SU-DHL-6 (cell line): Measurements from ENCODE around the gene SPN.

ENCODE experiments used
- H2AFZ ChIP-seq: fragments of 200-600 bp; sonication (generic); 2 replicates; pipeline ENCODE4 v1.6.1; 2014; ENCODE audit warnings: low read depth, mild to moderate bottlenecking, moderate library complexity, mixed read lengths, antibody characterized with exemption, low read length; ENCODE audit not compliant: severe bottlenecking
- H3F3A ChIP-seq: fragments of 200-600 bp; shearing (Covaris generic); 2 replicates; pipeline ENCODE4 v1.6.0; 2016; ENCODE audit warnings: antibody characterized with exemption, mild to moderate bottlenecking; ENCODE audit not compliant: insufficient read depth
- H3K27ac ChIP-seq: fragments of 200-600 bp; sonication (generic); 2 replicates; pipeline ENCODE4 v1.5.1; 2016; ENCODE audit warnings: low read depth, mild to moderate bottlenecking, low read length, moderate library complexity, mixed read lengths
- H3K27me3 ChIP-seq: fragments of 200-600 bp; sonication (generic), shearing (Covaris generic); 2 replicates; pipeline ENCODE4 v1.6.0; 2014; ENCODE audit warnings: mild to moderate bottlenecking, low read length
- H3K36me3 ChIP-seq: fragments of 200-600 bp; sonication (generic); 2 replicates; pipeline ENCODE4 v1.6.1; 2014; ENCODE audit warnings: mild to moderate bottlenecking, low read length, mixed read lengths
- H3K4me2 ChIP-seq: fragments of 300-600, 200-600 bp; shearing (Covaris generic), sonication (generic); 2 replicates; pipeline ENCODE4 v1.6.0; 2014; ENCODE audit warnings: low read length, low read depth, mild to moderate bottlenecking; ENCODE audit not compliant: poor library complexity, severe bottlenecking
- H3K4me3 ChIP-seq: fragments of 200-600 bp; sonication (generic); 2 replicates; pipeline ENCODE4 v1.5.1; 2014; ENCODE audit warnings: antibody characterized with exemption, low read length, mild to moderate bottlenecking, mixed read lengths; ENCODE audit not compliant: insufficient read depth, poor library complexity, severe bottlenecking
- H3K79me2 ChIP-seq: fragments of 200-600 bp; sonication (generic); 2 replicates; pipeline ENCODE4 v1.6.1; 2014; ENCODE audit warnings: mild to moderate bottlenecking, low read length, moderate library complexity; ENCODE audit not compliant: insufficient read depth
- H3K9ac ChIP-seq: fragments of 200-600 bp; sonication (generic); 2 replicates; pipeline ENCODE4 v1.7.0; 2014; ENCODE audit warnings: mild to moderate bottlenecking, low read length
- H3K9me2 ChIP-seq: fragments of 200-600 bp; sonication (generic); replicated peaks from 2 replicates; pipeline ENCODE4 v1.6.1; 2014; ENCODE audit warnings: low read length; ENCODE audit not compliant: insufficient read depth
- H3K9me3 ChIP-seq: fragments of 200-600 bp; sonication (generic); 2 replicates; pipeline ENCODE4 v1.6.1; 2014; ENCODE audit warnings: low read length, mixed read lengths; ENCODE audit not compliant: insufficient read depth
- H4K20me1 ChIP-seq: fragments of 200-600 bp; sonication (generic); 2 replicates; pipeline ENCODE4 v1.6.1; 2014; ENCODE audit warnings: low read depth, mild to moderate bottlenecking, antibody characterized with exemption, low read length, moderate library complexity, mixed read lengths
- EZH2phosphoT487 ChIP-seq: fragments of 200-600 bp; sonication (generic), shearing (Covaris generic); conservative IDR thresholded peaks from 2 replicates; pipeline ENCODE4 v1.6.1; 2018; ENCODE audit warnings: mild to moderate bottlenecking, antibody characterized with exemption, low read length, moderate library complexity, mixed read lengths
- TF ChIP-seq, protein P1 (sequence below): fragments of 200-600 bp; sonication (generic); IDR thresholded peaks from one replicate; pipeline ENCODE4 v1.5.1; 2017; ENCODE audit warnings: antibody characterized with exemption, mild to moderate bottlenecking, low read length, moderate library complexity; ENCODE audit not compliant: insufficient read depth, poor library complexity, severe bottlenecking

Gene SPN

DNA sequence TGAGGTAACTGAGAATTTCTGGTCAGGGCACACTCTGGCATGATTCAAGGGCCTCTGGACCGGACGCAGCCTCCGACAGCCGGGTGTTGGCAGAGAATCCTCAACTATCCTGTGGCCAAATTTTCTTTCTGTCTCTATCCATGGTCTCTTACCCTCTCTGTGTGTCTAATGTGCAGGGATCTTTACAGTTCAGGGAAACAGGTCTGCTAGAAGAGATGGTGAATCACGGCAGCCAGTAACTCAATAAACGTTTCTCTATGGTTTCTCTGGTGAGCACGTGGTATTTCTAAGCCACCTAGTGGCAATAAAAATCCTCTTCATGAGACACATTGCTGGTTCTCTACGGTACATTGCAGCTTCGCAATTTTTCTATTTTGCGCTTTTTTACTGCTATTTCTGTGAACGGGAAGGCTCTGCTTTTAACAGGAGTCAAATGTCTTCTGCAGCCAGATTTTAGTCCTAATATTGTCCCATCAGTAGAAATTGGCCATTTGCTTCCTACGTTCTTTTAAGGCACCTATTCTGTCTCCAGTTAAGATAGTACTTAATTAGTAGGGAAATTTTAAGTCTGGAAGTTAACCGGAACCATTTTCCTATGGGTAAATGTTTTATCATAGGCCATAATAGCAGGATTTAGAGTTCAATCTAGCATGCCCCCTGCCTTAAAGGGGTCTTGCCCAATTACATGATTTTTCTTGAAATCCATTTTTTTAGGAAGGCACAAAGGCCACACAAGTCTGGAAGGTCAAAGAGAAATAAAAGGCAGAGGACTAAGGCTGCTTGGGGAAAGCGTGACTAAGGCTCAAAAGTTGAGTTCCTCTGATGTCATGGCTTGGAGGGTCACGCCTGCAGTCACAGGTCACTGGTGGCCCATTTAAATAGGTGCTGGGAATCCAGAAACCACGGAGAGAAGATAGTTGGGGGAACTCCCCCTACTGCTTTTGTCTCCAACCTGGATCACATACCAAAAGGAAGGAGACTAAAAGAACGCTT lies 47.5 kb downstream of the SPN start:
- Histone ChIP-seq H3K9me3 (no peaks in the 10 kb centered on the region), H3K79me2 (no peaks in the 10 kb centered on the region), H3K27ac (no peak overlapping the region), H2AFZ (no peak overlapping the region), H3K4me3 (no peak overlapping the region), H3K4me2 (no peak overlapping the region), H3F3A (no peaks in the 10 kb centered on the region), H4K20me1 (no peaks in the 10 kb centered on the region), H3K36me3 (no peaks in the 10 kb centered on the region), H3K9ac (no peak overlapping the region), H3K27me3 (no peaks in the 10 kb centered on the region), H3K9me2 (no peaks in the 10 kb centered on the region)
- TF ChIP-seq EZH2phosphoT487, result no peak
- TF ChIP-seq, protein P1, sequence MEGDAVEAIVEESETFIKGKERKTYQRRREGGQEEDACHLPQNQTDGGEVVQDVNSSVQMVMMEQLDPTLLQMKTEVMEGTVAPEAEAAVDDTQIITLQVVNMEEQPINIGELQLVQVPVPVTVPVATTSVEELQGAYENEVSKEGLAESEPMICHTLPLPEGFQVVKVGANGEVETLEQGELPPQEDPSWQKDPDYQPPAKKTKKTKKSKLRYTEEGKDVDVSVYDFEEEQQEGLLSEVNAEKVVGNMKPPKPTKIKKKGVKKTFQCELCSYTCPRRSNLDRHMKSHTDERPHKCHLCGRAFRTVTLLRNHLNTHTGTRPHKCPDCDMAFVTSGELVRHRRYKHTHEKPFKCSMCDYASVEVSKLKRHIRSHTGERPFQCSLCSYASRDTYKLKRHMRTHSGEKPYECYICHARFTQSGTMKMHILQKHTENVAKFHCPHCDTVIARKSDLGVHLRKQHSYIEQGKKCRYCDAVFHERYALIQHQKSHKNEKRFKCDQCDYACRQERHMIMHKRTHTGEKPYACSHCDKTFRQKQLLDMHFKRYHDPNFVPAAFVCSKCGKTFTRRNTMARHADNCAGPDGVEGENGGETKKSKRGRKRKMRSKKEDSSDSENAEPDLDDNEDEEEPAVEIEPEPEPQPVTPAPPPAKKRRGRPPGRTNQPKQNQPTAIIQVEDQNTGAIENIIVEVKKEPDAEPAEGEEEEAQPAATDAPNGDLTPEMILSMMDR, result peak; percentile 46

DNA sequence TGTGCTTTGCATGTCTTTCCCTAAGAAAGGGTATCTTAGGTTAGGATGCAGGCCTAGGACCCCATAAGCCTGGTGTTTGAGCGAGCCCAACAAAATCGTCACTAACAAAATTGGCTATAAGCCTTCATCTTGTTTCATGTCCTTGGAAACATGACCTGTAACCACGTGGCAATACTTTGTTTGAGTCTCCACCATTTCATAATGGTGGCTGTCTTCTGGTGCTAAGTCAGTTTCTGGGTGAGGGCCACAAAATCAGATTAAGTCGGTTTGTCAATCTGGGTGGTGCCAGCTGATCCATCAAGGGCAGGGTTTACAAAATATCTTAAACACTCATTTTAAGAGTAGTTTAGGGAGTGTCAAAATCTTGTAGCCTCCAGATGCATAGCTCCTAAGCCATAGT lies 49.8 kb downstream of the SPN start:
- Histone ChIP-seq H3K9me3 (no peaks in the 10 kb centered on the region), H3K27ac (no peak overlapping the region), H3K4me3 (no peak overlapping the region), H3F3A (no peaks in the 10 kb centered on the region), H3K4me2 (no peak overlapping the region), H3K9me2 (no peaks in the 10 kb centered on the region), H3K9ac (no peak overlapping the region), H3K27me3 (no peaks in the 10 kb centered on the region), H2AFZ (no peak overlapping the region), H3K36me3 (no peaks in the 10 kb centered on the region), H3K79me2 (no peaks in the 10 kb centered on the region), H4K20me1 (no peaks in the 10 kb centered on the region)
- TF ChIP-seq, protein P1, result no peak
- TF ChIP-seq EZH2phosphoT487, result no peak

DNA sequence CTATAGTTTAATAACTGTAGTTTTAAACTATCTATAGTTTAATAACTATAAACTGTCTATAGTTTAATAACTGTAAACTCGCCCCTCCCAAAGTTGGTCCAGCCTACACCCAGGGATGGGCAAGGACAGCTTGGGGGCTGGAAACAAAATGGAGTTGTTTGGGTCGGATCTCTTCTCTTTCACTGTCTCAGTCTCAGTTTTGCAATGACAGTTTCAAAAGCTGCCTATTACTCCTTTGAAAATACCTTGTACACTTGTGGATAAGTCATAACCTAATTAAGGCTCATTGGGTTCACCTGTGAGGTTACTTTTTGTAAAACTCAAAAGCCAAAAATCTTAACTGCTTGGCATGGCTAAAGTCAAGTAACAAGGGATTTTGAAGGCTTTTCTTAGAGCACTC lies 51.3 kb downstream of the SPN start:
- no peaks in the 10 kb centered on the region for H4K20me1 ChIP-seq
- H3K27me3 ChIP-seq, result no peaks in the 10 kb centered on the region
- H3K9ac ChIP-seq, result no peak overlapping the region
- H3K27ac ChIP-seq, result no peak overlapping the region
- TF ChIP-seq EZH2phosphoT487, result no peak
- TF ChIP-seq, protein P1, result no peak
- H3K4me2 ChIP-seq, result no peak overlapping the region
- no peaks in the 10 kb centered on the region for H3K36me3 ChIP-seq
- H2AFZ ChIP-seq, result no peak overlapping the region
- H3K9me3 ChIP-seq, result no peaks in the 10 kb centered on the region
- H3F3A ChIP-seq, result no peaks in the 10 kb centered on the region
- no peaks in the 10 kb centered on the region for H3K79me2 ChIP-seq
- H3K9me2 ChIP-seq, result no peaks in the 10 kb centered on the region
- H3K4me3 ChIP-seq, result no peak overlapping the region
